ENCODE measurements around the gene HSPG2. TPM values are rescaled to one million over a fixed set of nuclear protein-coding genes. Genes with fewer than 3 reads are reported as not detected.

HSPG2 gene
- total and polyA plus RNA-seq, 10 of the 15 experiments (the other 5 are each of a cell fraction or from before 2014, with no cell fraction given) = 0.30 to 3.4 (median 0.73) TPM; not detected in 2

DNA sequence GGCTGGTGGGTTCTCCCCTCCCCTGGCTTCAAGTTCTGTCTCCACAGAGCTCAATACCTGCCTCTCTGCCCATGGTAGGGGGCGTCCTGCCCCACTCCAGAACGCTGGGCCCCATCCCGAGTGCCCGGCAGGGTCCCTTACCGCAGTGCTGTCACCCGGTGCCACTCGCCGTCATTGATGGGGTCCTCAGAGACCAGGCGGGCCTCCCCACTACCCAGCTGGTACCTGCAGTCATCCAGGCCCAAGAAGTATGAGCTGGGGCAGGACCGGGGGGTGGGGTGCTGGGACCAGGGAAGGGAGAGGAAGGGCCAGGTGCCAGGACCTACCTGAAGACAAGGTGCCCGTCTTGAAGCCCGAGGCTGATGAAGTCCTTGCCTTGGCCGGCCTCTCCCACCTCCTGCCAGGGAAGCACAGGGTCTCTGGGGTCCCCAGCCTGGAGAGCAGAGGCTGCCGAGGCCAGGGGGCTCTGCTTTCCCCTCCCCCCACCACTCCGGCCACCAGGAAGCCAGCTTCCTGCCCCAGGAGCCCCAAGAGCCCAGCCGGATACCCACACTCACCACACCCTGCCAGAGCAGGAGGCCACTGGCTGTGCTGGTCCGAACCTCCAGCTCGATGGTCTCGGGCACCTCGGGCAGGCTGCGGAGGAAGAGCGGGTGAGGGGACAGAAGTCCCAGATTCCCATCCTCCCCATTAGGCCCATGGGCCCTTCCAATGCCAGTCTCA lies 113.0 kb downstream of the HSPG2 start (continued):
- TF ChIP-seq MEF2A (IDR thresholded peaks at IDR 0.05; ENCODE audit: insufficient read depth, low read depth, low read length) (no peak), IKZF2 (IDR thresholded peaks at IDR 0.05) (no peak), FOXM1 (IDR thresholded peaks at IDR 0.05; ENCODE audit: low read depth, low read length) (no peak), HDAC6 (IDR thresholded peaks at IDR 0.05; ENCODE audit: unreplicated experiment) (no peak), EGR1 (IDR thresholded peaks at IDR 0.05; ENCODE audit: borderline replicate concordance in 1 of 2, low read depth in 2 of 2, low read length in 2 of 2) (no peak), TBL1XR1 (IDR thresholded peaks at IDR 0.05; ENCODE audit: low read depth, low read length) (no peak)
- TF ChIP-seq, protein P1, sequence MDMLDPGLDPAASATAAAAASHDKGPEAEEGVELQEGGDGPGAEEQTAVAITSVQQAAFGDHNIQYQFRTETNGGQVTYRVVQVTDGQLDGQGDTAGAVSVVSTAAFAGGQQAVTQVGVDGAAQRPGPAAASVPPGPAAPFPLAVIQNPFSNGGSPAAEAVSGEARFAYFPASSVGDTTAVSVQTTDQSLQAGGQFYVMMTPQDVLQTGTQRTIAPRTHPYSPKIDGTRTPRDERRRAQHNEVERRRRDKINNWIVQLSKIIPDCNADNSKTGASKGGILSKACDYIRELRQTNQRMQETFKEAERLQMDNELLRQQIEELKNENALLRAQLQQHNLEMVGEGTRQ (IDR thresholded peaks at IDR 0.05; ENCODE audit: borderline replicate concordance, low read depth, low read length) = no peak

GRCh38 chr1:21823206-21823979 lies 113.7 kb downstream of the HSPG2 start:
- ChIA-PET RAD21 (ENCODE audit: unreplicated experiment) (no interaction called here), POLR2A (no interaction called here), SMC1A (ENCODE audit: uncharacterized antibody, unreplicated experiment) (no interaction called here), CTCF (no interaction called here)
- intact Hi-C loops (cut with micrococcal nuclease; ENCODE audit: unreplicated experiment) = no loop called here
- Histone ChIP-seq H3K4me3 (no peak overlapping the region), H3K27me3 (replicated peaks in 1 of 2; ENCODE audit: control insufficient read depth in 2 of 2, insufficient read depth in 2 of 2, low read length in 1 of 2) (no peaks in the 10 kb centered on the region), H3K27ac (ENCODE audit: control insufficient read depth, insufficient read depth) (no peak overlapping the region), H3K9me3 (replicated peaks; ENCODE audit: control insufficient read depth, insufficient read depth, low read length) (no peaks in the 10 kb centered on the region), H3K36me3 (ENCODE audit: control insufficient read depth in 2 of 2, insufficient read depth in 2 of 2, low read length in 1 of 2) (no peaks in the 10 kb centered on the region), H3K9ac (ENCODE audit: control insufficient read depth, insufficient read depth, low read length) (no peak overlapping the region), H2AFZ (ENCODE audit: control insufficient read depth, low read depth, low read length) (no peak overlapping the region), H3K4me1 (ENCODE audit: control insufficient read depth, insufficient read depth, low read length) (no peaks in the 10 kb centered on the region), H3K4me2 (ENCODE audit: control insufficient read depth, insufficient read depth) (no peak overlapping the region), H3K79me2 (ENCODE audit: control insufficient read depth, insufficient read depth, low read length) (no peaks in the 10 kb centered on the region), H4K20me1 (ENCODE audit: control insufficient read depth, insufficient read depth) (no peaks in the 10 kb centered on the region)
- in situ Hi-C loops (cut with MboI) = no loop called here
- ATAC-seq = no peak
- no TSS peak for BruUV-seq (replicated peaks)
- DNase-seq (ENCODE audit: low read depth, low spot score) = no peak
- FAIRE-seq = no peak
- 60% methylated on average over 35 of the region's 44 CpGs for WGBS (ENCODE audit: insufficient coverage, insufficient replicate concordance, low lambda C conversion rate, missing lambda C conversion rate)
- TF ChIP-seq RUNX3 (IDR thresholded peaks at IDR 0.05; ENCODE audit: low read length) = no peak
- no peak for TF ChIP-seq EZH2 (IDR thresholded peaks at IDR 0.05; ENCODE audit: borderline replicate concordance, control insufficient read depth, low read depth, low read length)
- TF ChIP-seq JUND (IDR thresholded peaks at IDR 0.05; ENCODE audit: low read depth, low read length) = no peak
- no peak for TF ChIP-seq TCF3 (IDR thresholded peaks at IDR 0.05; ENCODE audit: borderline replicate concordance, insufficient read depth, low read depth, low read length)
- TF ChIP-seq GABPA (IDR thresholded peaks at IDR 0.05; ENCODE audit: low read depth) = no peak
- TF ChIP-seq FOXK2 (IDR thresholded peaks at IDR 0.05) = no peak
- TF ChIP-seq CBX3 (IDR thresholded peaks at IDR 0.05; ENCODE audit: borderline replicate concordance, low read depth) = no peak
- no peak for TF ChIP-seq FOS (IDR thresholded peaks at IDR 0.05; ENCODE audit: borderline replicate concordance, extremely low read depth, insufficient read length)
- no peak for TF ChIP-seq SPI1 (IDR thresholded peaks at IDR 0.05; ENCODE audit: borderline replicate concordance, insufficient read depth, low read depth, low read length)
- no peak for TF ChIP-seq POU2F2 (IDR thresholded peaks at IDR 0.05; ENCODE audit: borderline replicate concordance, low read depth, low read length)
- TF ChIP-seq ASH2L (IDR thresholded peaks at IDR 0.05; ENCODE audit: borderline replicate concordance, low read depth) = no peak
- TF ChIP-seq, protein P2, sequence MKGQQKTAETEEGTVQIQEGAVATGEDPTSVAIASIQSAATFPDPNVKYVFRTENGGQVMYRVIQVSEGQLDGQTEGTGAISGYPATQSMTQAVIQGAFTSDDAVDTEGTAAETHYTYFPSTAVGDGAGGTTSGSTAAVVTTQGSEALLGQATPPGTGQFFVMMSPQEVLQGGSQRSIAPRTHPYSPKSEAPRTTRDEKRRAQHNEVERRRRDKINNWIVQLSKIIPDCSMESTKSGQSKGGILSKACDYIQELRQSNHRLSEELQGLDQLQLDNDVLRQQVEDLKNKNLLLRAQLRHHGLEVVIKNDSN (IDR thresholded peaks at IDR 0.05; ENCODE audit: borderline replicate concordance, extremely low read length, insufficient read depth, low read depth, low read length) = no peak

Measured in GM12878 (cell line).